ENCODE measurements around the gene ZNF283. TPM values are rescaled to one million over a fixed set of nuclear protein-coding genes. Genes with fewer than 3 reads are reported as not detected.
"Not testable (repeated sequence)": the region's sequence is repeated elsewhere in the genome, so short reads cannot be mapped to it uniquely, and the experiment has no call there.

The ZNF283 gene
- total and polyA plus RNA-seq, 7 donors: 0.79 to 8.7 (median 4.3) TPM

- H3K27me3 ChIP-seq (ENCODE audit: insufficient read depth in 3 of 3, low read length in 2 of 3): no peaks in the 10 kb centered on the region
- 50 to 99% (median 72%) methylated on average over 2 of the region's 2 CpGs for WGBS, 3 donors
- H3K4me3 ChIP-seq: no peak overlapping the region
- H3K36me3 ChIP-seq (ENCODE audit: insufficient read depth in 1 of 2, low read depth in 1 of 2): peaks cover 37 to 86% of the 10 kb centered on the region in 2 donors
- no peak for ATAC-seq
- peaks cover 96% of the 10 kb centered on the region for H3K9me3 ChIP-seq
- TF ChIP-seq, protein P1, sequence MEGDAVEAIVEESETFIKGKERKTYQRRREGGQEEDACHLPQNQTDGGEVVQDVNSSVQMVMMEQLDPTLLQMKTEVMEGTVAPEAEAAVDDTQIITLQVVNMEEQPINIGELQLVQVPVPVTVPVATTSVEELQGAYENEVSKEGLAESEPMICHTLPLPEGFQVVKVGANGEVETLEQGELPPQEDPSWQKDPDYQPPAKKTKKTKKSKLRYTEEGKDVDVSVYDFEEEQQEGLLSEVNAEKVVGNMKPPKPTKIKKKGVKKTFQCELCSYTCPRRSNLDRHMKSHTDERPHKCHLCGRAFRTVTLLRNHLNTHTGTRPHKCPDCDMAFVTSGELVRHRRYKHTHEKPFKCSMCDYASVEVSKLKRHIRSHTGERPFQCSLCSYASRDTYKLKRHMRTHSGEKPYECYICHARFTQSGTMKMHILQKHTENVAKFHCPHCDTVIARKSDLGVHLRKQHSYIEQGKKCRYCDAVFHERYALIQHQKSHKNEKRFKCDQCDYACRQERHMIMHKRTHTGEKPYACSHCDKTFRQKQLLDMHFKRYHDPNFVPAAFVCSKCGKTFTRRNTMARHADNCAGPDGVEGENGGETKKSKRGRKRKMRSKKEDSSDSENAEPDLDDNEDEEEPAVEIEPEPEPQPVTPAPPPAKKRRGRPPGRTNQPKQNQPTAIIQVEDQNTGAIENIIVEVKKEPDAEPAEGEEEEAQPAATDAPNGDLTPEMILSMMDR (IDR thresholded peaks at IDR 0.05): no peak
- no peak for DNase-seq
- H3K4me1 ChIP-seq: no peaks in the 10 kb centered on the region
- no peak overlapping the region for H3K27ac ChIP-seq
- intact Hi-C loops (cut with DNase I): no loop called here
These were observed 14.9 kb downstream of the ZNF283 start for GRCh38 chr19:43842007-43842406.

GRCh38 chr19:43847246-43847645 lies 20.1 kb downstream of the ZNF283 start:
- H3K36me3 ChIP-seq (ENCODE audit: insufficient read depth in 1 of 2, low read depth in 1 of 2): peaks cover 19 to 68% of the 10 kb centered on the region in 2 donors
- peaks cover 96% of the 10 kb centered on the region for H3K9me3 ChIP-seq
- H3K4me3 ChIP-seq: no peak overlapping the region
- ATAC-seq (no peak), DNase-seq (no peak)
- TF ChIP-seq, protein P1 (IDR thresholded peaks at IDR 0.05): no peak
- intact Hi-C loops (cut with DNase I): no loop called here
- H3K27ac ChIP-seq: no peak overlapping the region
- H3K27me3 ChIP-seq (ENCODE audit: insufficient read depth in 3 of 3, low read length in 2 of 3): no peaks in the 10 kb centered on the region
- no peaks in the 10 kb centered on the region for H3K4me1 ChIP-seq
- WGBS, 3 donors: 97 to 100% (median 98%) methylated on average over 1 of the region's 1 CpG

GRCh38 chr19:43847884-43848283 lies 20.8 kb downstream of the ZNF283 start:
- no peak for DNase-seq
- TF ChIP-seq, protein P1 (IDR thresholded peaks at IDR 0.05): no peak
- ATAC-seq: no peak
- H3K27me3 ChIP-seq (ENCODE audit: insufficient read depth in 3 of 3, low read length in 2 of 3): no peaks in the 10 kb centered on the region
- H3K4me1 ChIP-seq: no peaks in the 10 kb centered on the region
- peaks cover 18 to 62% of the 10 kb centered on the region in 2 donors for H3K36me3 ChIP-seq (ENCODE audit: insufficient read depth in 1 of 2, low read depth in 1 of 2)
- H3K4me3 ChIP-seq: no peak overlapping the region
- WGBS, 3 donors: 93 to 95% (median 93%) methylated on average over 4 of the region's 4 CpGs
- H3K9me3 ChIP-seq: peaks cover 94% of the 10 kb centered on the region
- intact Hi-C loops (cut with DNase I): no loop called here
- H3K27ac ChIP-seq: no peak overlapping the region

DNA sequence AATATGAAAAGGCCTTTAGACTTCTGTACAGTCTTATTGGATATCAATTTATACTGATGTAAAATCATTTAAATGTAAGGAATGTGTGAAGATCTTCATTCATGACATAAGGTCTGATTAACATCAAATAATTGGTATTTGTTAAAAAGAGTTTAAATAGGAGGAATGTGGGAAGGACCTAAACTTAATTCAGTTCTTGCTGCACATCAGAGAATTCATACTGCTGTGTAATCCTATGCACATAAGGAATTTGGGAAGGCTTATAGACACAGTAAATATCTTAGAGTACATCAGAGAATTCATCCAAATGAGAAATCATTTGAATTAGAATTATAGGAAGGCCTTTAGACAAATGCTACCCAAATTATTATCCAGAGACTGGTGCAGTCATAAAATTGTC lies 21.7 kb downstream of the ZNF283 start:
- Histone ChIP-seq H3K9me3 (peaks cover 92% of the 10 kb centered on the region), H3K4me3 (no peak overlapping the region), H3K27ac (no peak overlapping the region), H3K36me3 (ENCODE audit: insufficient read depth in 1 of 2, low read depth in 1 of 2) (peaks cover 17 to 55% of the 10 kb centered on the region in 2 donors), H3K4me1 (no peaks in the 10 kb centered on the region), H3K27me3 (ENCODE audit: insufficient read depth in 3 of 3, low read length in 2 of 3) (no peaks in the 10 kb centered on the region)
- TF ChIP-seq, protein P1 (IDR thresholded peaks at IDR 0.05): no peak
- ATAC-seq (no peak), DNase-seq (no peak)
- intact Hi-C loops (cut with DNase I): no loop called here

DNA sequence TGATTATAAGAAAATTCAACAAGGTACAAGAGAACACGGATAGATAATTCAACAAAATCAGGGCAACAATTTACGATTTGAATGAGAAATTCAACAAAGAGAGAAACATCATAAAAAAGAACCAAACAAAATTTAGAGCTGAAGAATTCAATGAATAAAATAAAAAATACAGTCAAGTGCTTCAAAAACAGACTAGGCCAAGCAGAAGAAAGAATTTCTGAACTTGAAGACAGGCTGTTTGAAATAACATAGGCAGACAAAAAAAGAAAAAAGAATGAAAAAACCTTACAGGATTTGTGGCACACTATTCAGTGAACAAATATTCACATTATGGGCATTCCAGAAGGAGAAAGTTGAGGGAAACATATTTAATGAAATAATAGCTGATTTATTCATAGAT lies 31.1 kb downstream of the ZNF283 start:
- ATAC-seq (no peak), DNase-seq (no peak)
- 95 to 99% (median 97%) methylated on average over 2 of the region's 2 CpGs for WGBS, 3 donors
- no peak overlapping the region for H3K4me3 ChIP-seq
- intact Hi-C loops (cut with DNase I): no loop called here
- peaks cover 2 to 6% of the 10 kb centered on the region in 2 donors for H3K36me3 ChIP-seq (ENCODE audit: insufficient read depth in 1 of 2, low read depth in 1 of 2)
- TF ChIP-seq, protein P1 (IDR thresholded peaks at IDR 0.05): no peak
- H3K9me3 ChIP-seq: peaks cover 92% of the 10 kb centered on the region
- no peaks in the 10 kb centered on the region for H3K4me1 ChIP-seq
- no peak overlapping the region for H3K27ac ChIP-seq
- H3K27me3 ChIP-seq (ENCODE audit: insufficient read depth in 3 of 3, low read length in 2 of 3): no peaks in the 10 kb centered on the region

DNA sequence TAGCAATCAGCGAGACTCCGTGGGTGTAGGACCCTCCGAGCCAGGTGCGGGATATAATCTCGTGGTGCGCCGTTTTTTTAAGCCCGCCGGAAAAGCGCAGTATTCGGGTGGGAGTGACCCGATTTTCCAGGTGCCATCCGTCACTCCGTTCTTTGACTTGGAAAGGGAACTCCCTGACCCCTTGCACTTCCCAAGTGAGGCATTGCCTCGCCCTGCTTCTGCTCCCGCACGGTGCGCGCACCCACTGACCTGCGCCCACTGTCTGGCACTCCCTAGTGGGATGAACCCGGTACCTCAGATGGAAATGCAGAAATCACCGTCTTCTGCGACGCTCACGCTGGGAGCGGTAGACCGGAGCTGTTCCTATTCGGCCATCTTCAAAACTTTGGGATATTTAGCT lies 39.8 kb downstream of the ZNF283 start:
- ATAC-seq; intact Hi-C loops (cut with DNase I); H3K4me3 ChIP-seq; H3K27ac ChIP-seq; H3K36me3 ChIP-seq (ENCODE audit: insufficient read depth in 1 of 2, low read depth in 1 of 2); H3K27me3 ChIP-seq (ENCODE audit: insufficient read depth in 3 of 3, low read length in 2 of 3); H3K4me1 ChIP-seq; DNase-seq: not testable (repeated sequence)
- peaks cover 73% of the 10 kb centered on the region for H3K9me3 ChIP-seq
- 90 to 97% (median 93%) methylated on average over 26 to 28 of the region's 28 CpGs for WGBS, 3 donors

All from psoas muscle (tissue), 8 donors.